ENCODE results near the gene CYP21A2.

- TF ChIP-seq POLR2A (IDR thresholded peaks at IDR 0.05; ENCODE audit: low read length) (no peak), GATA1 (IDR thresholded peaks at IDR 0.05; ENCODE audit: low read depth, low read length) (no peak)
Measured at GRCh38 chr6:32088487-32089049, 50.4 kb downstream of the CYP21A2 start.
